GM12878 (cell line): ENCODE data around the gene MGAT5. TPM values are rescaled to one million over a fixed set of nuclear protein-coding genes. Genes with fewer than 3 reads are reported as not detected.

Experiments
- IKZF1 ChIP-seq: fragments of 450-650 bp; conservative IDR thresholded peaks from 2 replicates; pipeline ENCODE4 v1.6.1; 2017; ENCODE audit warnings: antibody characterized with exemption, mild to moderate bottlenecking
- SPI1 ChIP-seq: IDR thresholded peaks from 2 replicates; pipeline ENCODE4 v1.6.1; 2011; ENCODE audit warnings: low read depth, mild to moderate bottlenecking, low read length, moderate library complexity, borderline replicate concordance; ENCODE audit not compliant: insufficient read depth
- TCF12 ChIP-seq: IDR thresholded peaks from 2 replicates; pipeline ENCODE4 v1.6.1; 2011; ENCODE audit warnings: low read depth, mild to moderate bottlenecking, low read length
- ZZZ3 ChIP-seq: IDR thresholded peaks from 2 replicates; pipeline ENCODE4 v1.6.1; 2011; ENCODE audit warnings: low read depth; ENCODE audit not compliant: control insufficient read depth, insufficient read length
- polyA plus RNA-seq, 11 experiments: library from polyadenylated mRNA; depleted of rRNA in 4 of 11; unstranded in 6 of 11; stranded (reverse) in 5 of 11; fragments of >200 nt; fragmentation: Nextera tagmentation in 4 of 11; fragmentation: Illumina TruSeq in 1 of 11; extraction: Ambion mirVana in 4 of 11; extraction: Trizol in 1 of 11; gene quantifications; 1 replicate in 1 of 11; 2 replicates in 10 of 11; pipeline versions ENCODE4 v1.2.1 to v1.2.3, GENCODE V29; 2011 to 2016; ENCODE audit warnings: inconsistent platforms in 2 of 11, missing spikeins in 2 of 11, low read depth in 1 of 11
- total RNA-seq, 4 experiments: library from RNA; depleted of rRNA in 3 of 4; stranded (reverse); fragments of >200 nt in 3 of 4; fragmentation: Illumina TruSeq in 1 of 4; extraction: Trizol in 1 of 4; gene quantifications; 2 replicates each; pipeline versions ENCODE4 v1.2.1 to v1.2.3, GENCODE V29; 2013 to 2021
- TF ChIP-seq, protein P1 (sequence below): IDR thresholded peaks from 2 replicates; pipeline ENCODE4 v1.6.1; 2011; ENCODE audit warnings: mild to moderate bottlenecking, low read depth, low read length, moderate library complexity; ENCODE audit not compliant: insufficient replicate concordance
- TF ChIP-seq, protein P2 (sequence below): fragments of 450-650 bp; IDR thresholded peaks from 2 replicates; pipeline ENCODE4 v1.6.1; 2017; ENCODE audit warnings: mild to moderate bottlenecking, moderate library complexity
- TF ChIP-seq, protein P3 (sequence below): fragments of 150-350 bp; IDR thresholded peaks from 2 replicates; pipeline ENCODE4 v1.6.1; 2016; ENCODE audit warnings: low read depth, low read length
- TF ChIP-seq, protein P4 (sequence below): fragments of 450-650 bp; IDR thresholded peaks from 2 replicates; pipeline ENCODE4 v1.6.1; 2016; ENCODE audit warnings: mild to moderate bottlenecking
- TF ChIP-seq, protein P5 (sequence below): fragments of 150-350 bp; IDR thresholded peaks from 2 replicates; pipeline ENCODE4 v1.6.1; 2014; ENCODE audit warnings: mild to moderate bottlenecking, low read depth, low read length
- TF ChIP-seq, protein P6 (sequence below): fragments of 450-650 bp; conservative IDR thresholded peaks from 2 replicates; pipeline ENCODE4 v1.6.1; 2017; ENCODE audit warnings: mild to moderate bottlenecking, moderate library complexity
- TF ChIP-seq, protein P7 (sequence below): IDR thresholded peaks from 2 replicates; pipeline ENCODE4 v1.6.1; 2012; ENCODE audit warnings: mild to moderate bottlenecking, low read depth, low read length

The MGAT5 gene
- total and polyA plus RNA-seq, 10 of the 15 experiments (the other 5 are each of a cell fraction or from before 2014, with no cell fraction given): 4.9 to 104 (median 36.2) TPM

DNA sequence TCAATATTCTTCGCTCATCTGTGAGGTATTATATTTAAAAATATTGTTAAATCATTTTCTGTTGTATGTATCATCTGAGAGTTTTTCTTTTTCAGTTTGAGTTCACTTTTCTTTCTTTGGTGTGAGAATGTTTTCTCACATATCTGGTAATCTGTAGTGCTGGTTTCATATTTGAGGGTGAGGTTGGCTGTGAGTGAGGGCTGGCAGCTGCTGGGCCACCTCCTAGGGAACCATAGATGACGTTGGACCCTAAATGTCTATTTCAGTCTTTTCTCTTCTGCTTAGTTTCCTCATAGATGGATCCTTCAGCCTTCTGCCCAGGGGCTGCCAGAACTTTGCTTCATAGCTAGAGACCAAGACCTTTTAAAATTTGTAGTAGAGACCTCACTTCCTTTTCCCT lies 33.5 kb downstream of the MGAT5 start (continued):
- TF ChIP-seq, protein P1, sequence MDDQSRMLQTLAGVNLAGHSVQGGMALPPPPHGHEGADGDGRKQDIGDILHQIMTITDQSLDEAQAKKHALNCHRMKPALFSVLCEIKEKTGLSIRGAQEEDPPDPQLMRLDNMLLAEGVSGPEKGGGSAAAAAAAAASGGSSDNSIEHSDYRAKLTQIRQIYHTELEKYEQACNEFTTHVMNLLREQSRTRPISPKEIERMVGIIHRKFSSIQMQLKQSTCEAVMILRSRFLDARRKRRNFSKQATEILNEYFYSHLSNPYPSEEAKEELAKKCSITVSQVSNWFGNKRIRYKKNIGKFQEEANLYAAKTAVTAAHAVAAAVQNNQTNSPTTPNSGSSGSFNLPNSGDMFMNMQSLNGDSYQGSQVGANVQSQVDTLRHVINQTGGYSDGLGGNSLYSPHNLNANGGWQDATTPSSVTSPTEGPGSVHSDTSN: no peak
- TF ChIP-seq ZZZ3 (no peak), SPI1 (no peak), TCF12 (peak; percentile 94), IKZF1 (0 out of 2 replicates have a peak, but pooled peaks have one; percentile 42)
- TF ChIP-seq, protein P2, sequence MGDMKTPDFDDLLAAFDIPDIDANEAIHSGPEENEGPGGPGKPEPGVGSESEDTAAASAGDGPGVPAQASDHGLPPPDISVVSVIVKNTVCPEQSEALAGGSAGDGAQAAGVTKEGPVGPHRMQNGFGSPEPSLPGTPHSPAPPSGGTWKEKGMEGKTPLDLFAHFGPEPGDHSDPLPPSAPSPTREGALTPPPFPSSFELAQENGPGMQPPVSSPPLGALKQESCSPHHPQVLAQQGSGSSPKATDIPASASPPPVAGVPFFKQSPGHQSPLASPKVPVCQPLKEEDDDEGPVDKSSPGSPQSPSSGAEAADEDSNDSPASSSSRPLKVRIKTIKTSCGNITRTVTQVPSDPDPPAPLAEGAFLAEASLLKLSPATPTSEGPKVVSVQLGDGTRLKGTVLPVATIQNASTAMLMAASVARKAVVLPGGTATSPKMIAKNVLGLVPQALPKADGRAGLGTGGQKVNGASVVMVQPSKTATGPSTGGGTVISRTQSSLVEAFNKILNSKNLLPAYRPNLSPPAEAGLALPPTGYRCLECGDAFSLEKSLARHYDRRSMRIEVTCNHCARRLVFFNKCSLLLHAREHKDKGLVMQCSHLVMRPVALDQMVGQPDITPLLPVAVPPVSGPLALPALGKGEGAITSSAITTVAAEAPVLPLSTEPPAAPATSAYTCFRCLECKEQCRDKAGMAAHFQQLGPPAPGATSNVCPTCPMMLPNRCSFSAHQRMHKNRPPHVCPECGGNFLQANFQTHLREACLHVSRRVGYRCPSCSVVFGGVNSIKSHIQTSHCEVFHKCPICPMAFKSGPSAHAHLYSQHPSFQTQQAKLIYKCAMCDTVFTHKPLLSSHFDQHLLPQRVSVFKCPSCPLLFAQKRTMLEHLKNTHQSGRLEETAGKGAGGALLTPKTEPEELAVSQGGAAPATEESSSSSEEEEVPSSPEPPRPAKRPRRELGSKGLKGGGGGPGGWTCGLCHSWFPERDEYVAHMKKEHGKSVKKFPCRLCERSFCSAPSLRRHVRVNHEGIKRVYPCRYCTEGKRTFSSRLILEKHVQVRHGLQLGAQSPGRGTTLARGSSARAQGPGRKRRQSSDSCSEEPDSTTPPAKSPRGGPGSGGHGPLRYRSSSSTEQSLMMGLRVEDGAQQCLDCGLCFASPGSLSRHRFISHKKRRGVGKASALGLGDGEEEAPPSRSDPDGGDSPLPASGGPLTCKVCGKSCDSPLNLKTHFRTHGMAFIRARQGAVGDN: no peak
- TF ChIP-seq, protein P3, sequence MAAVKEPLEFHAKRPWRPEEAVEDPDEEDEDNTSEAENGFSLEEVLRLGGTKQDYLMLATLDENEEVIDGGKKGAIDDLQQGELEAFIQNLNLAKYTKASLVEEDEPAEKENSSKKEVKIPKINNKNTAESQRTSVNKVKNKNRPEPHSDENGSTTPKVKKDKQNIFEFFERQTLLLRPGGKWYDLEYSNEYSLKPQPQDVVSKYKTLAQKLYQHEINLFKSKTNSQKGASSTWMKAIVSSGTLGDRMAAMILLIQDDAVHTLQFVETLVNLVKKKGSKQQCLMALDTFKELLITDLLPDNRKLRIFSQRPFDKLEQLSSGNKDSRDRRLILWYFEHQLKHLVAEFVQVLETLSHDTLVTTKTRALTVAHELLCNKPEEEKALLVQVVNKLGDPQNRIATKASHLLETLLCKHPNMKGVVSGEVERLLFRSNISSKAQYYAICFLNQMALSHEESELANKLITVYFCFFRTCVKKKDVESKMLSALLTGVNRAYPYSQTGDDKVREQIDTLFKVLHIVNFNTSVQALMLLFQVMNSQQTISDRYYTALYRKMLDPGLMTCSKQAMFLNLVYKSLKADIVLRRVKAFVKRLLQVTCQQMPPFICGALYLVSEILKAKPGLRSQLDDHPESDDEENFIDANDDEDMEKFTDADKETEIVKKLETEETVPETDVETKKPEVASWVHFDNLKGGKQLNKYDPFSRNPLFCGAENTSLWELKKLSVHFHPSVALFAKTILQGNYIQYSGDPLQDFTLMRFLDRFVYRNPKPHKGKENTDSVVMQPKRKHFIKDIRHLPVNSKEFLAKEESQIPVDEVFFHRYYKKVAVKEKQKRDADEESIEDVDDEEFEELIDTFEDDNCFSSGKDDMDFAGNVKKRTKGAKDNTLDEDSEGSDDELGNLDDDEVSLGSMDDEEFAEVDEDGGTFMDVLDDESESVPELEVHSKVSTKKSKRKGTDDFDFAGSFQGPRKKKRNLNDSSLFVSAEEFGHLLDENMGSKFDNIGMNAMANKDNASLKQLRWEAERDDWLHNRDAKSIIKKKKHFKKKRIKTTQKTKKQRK: no peak
- TF ChIP-seq, protein P4, sequence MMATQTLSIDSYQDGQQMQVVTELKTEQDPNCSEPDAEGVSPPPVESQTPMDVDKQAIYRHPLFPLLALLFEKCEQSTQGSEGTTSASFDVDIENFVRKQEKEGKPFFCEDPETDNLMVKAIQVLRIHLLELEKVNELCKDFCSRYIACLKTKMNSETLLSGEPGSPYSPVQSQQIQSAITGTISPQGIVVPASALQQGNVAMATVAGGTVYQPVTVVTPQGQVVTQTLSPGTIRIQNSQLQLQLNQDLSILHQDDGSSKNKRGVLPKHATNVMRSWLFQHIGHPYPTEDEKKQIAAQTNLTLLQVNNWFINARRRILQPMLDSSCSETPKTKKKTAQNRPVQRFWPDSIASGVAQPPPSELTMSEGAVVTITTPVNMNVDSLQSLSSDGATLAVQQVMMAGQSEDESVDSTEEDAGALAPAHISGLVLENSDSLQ: peak; percentile 63; the same call in 1 of the 2 replicates
- TF ChIP-seq, protein P5, sequence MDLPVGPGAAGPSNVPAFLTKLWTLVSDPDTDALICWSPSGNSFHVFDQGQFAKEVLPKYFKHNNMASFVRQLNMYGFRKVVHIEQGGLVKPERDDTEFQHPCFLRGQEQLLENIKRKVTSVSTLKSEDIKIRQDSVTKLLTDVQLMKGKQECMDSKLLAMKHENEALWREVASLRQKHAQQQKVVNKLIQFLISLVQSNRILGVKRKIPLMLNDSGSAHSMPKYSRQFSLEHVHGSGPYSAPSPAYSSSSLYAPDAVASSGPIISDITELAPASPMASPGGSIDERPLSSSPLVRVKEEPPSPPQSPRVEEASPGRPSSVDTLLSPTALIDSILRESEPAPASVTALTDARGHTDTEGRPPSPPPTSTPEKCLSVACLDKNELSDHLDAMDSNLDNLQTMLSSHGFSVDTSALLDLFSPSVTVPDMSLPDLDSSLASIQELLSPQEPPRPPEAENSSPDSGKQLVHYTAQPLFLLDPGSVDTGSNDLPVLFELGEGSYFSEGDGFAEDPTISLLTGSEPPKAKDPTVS: no peak
- TF ChIP-seq, protein P6, sequence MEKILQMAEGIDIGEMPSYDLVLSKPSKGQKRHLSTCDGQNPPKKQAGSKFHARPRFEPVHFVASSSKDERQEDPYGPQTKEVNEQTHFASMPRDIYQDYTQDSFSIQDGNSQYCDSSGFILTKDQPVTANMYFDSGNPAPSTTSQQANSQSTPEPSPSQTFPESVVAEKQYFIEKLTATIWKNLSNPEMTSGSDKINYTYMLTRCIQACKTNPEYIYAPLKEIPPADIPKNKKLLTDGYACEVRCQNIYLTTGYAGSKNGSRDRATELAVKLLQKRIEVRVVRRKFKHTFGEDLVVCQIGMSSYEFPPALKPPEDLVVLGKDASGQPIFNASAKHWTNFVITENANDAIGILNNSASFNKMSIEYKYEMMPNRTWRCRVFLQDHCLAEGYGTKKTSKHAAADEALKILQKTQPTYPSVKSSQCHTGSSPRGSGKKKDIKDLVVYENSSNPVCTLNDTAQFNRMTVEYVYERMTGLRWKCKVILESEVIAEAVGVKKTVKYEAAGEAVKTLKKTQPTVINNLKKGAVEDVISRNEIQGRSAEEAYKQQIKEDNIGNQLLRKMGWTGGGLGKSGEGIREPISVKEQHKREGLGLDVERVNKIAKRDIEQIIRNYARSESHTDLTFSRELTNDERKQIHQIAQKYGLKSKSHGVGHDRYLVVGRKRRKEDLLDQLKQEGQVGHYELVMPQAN: no peak
- TF ChIP-seq, protein P7, sequence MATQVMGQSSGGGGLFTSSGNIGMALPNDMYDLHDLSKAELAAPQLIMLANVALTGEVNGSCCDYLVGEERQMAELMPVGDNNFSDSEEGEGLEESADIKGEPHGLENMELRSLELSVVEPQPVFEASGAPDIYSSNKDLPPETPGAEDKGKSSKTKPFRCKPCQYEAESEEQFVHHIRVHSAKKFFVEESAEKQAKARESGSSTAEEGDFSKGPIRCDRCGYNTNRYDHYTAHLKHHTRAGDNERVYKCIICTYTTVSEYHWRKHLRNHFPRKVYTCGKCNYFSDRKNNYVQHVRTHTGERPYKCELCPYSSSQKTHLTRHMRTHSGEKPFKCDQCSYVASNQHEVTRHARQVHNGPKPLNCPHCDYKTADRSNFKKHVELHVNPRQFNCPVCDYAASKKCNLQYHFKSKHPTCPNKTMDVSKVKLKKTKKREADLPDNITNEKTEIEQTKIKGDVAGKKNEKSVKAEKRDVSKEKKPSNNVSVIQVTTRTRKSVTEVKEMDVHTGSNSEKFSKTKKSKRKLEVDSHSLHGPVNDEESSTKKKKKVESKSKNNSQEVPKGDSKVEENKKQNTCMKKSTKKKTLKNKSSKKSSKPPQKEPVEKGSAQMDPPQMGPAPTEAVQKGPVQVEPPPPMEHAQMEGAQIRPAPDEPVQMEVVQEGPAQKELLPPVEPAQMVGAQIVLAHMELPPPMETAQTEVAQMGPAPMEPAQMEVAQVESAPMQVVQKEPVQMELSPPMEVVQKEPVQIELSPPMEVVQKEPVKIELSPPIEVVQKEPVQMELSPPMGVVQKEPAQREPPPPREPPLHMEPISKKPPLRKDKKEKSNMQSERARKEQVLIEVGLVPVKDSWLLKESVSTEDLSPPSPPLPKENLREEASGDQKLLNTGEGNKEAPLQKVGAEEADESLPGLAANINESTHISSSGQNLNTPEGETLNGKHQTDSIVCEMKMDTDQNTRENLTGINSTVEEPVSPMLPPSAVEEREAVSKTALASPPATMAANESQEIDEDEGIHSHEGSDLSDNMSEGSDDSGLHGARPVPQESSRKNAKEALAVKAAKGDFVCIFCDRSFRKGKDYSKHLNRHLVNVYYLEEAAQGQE: no peak
